NCI-H1417 (cell line): ENCODE measurements around the gene NKD2.

Experiments
- DNase-seq, 3 experiments: peaks; one replicate each; lab custom pipeline; 2025; lab: John Stamatoyannopoulos, UW

The NKD2 gene

GRCh38 chr5:1043327-1043726 lies 34.7 kb downstream of the NKD2 start:
- DNase-seq = no peak

GRCh38 chr5:1044117-1044516 lies 35.5 kb downstream of the NKD2 start:
- no peak for DNase-seq

GRCh38 chr5:1045960-1046560 lies 37.5 kb downstream of the NKD2 start:
- DNase-seq = no peak

- no peak for DNase-seq
Observed at GRCh38 chr5:1047332-1047965, 38.8 kb downstream of the NKD2 start.

- no peak for DNase-seq
Observed at GRCh38 chr5:1048162-1048721, 39.6 kb downstream of the NKD2 start.

- no peak for DNase-seq
Observed at GRCh38 chr5:1048861-1049838, 40.5 kb downstream of the NKD2 start.

GRCh38 chr5:1050423-1051365 lies 42.1 kb downstream of the NKD2 start:
- DNase-seq = peak in 1 of 3 experiments; percentile 81

- DNase-seq = peak in 1 of 3 experiments; percentile 38
Observed at GRCh38 chr5:1051366-1051720, 42.7 kb downstream of the NKD2 start.

GRCh38 chr5:1052076-1052475 lies 43.5 kb downstream of the NKD2 start:
- DNase-seq = no peak

- DNase-seq = no peak
Observed at GRCh38 chr5:1052641-1053390, 44.2 kb downstream of the NKD2 start.

GRCh38 chr5:1053391-1054017 lies 44.9 kb downstream of the NKD2 start:
- no peak for DNase-seq

GRCh38 chr5:1054018-1054798 lies 45.6 kb downstream of the NKD2 start:
- DNase-seq = peak in 1 of 3 experiments; percentile 2

GRCh38 chr5:1054799-1055775 lies 46.5 kb downstream of the NKD2 start:
- no peak for DNase-seq

- no peak for DNase-seq
Observed at GRCh38 chr5:1055896-1056610, 47.5 kb downstream of the NKD2 start.

GRCh38 chr5:1056611-1057484 lies 48.2 kb downstream of the NKD2 start:
- no peak for DNase-seq

- no peak for DNase-seq
Observed at GRCh38 chr5:1057485-1058082, 49.0 kb downstream of the NKD2 start.
